Endothelial cell (in vitro differentiated cells): ENCODE data around the gene HIVEP3. TPM values are rescaled to one million over a fixed set of nuclear protein-coding genes. Genes with fewer than 3 reads are reported as not detected.
"Not testable (repeated sequence)": the region's sequence is repeated elsewhere in the genome, so short reads cannot be mapped to it uniquely, and the experiment has no call there.

Source experiments
- DNase-seq: peaks from one replicate; pipeline ENCODE4 v3.0.0; 2021; ENCODE audit warnings: low spot score
- H3K27ac Mint-ChIP-seq: one replicate; pipeline ENCODE4 v1.8.0; 2021; ENCODE audit warnings: mixed read lengths, inconsistent platforms; ENCODE audit not compliant: unreplicated experiment
- H3K27me3 Mint-ChIP-seq: one replicate; pipeline ENCODE4 v1.8.0; 2021; ENCODE audit warnings: mild to moderate bottlenecking, moderate library complexity, mixed read lengths, inconsistent platforms; ENCODE audit not compliant: unreplicated experiment
- H3K36me3 Mint-ChIP-seq: one replicate; pipeline ENCODE4 v1.8.0; 2021; ENCODE audit warnings: mild to moderate bottlenecking, low read depth, mixed read lengths, inconsistent platforms; ENCODE audit not compliant: unreplicated experiment
- H3K4me1 Mint-ChIP-seq: one replicate; pipeline ENCODE4 v1.8.0; 2021; ENCODE audit warnings: mild to moderate bottlenecking, mixed read lengths, inconsistent platforms; ENCODE audit not compliant: unreplicated experiment
- H3K4me3 Mint-ChIP-seq: one replicate; pipeline ENCODE4 v1.8.0; 2021; ENCODE audit warnings: mild to moderate bottlenecking, mixed read lengths, inconsistent platforms; ENCODE audit not compliant: unreplicated experiment
- H3K9me3 Mint-ChIP-seq: one replicate; pipeline ENCODE4 v1.8.0; 2021; ENCODE audit warnings: mixed read lengths, inconsistent platforms; ENCODE audit not compliant: unreplicated experiment
- CTCF ChIP-seq: fragments of 200-600 bp; sonication (generic); IDR thresholded peaks from one replicate; pipeline ENCODE4 v1.5.0; 2021; ENCODE audit warnings: antibody characterized with exemption; ENCODE audit not compliant: unreplicated experiment
- total RNA-seq: library from RNA; stranded (reverse); fragmentation: NEBNext Ultra II Directional; extraction: Animal tissue kit (Norgen Biotek cat#: 25700); gene quantifications from one replicate; pipeline ENCODE4 v1.2.1, GENCODE V29; 2021; ENCODE audit not compliant: unreplicated experiment

The HIVEP3 gene
- total RNA-seq, 1 donor from 2014 or later, result 8.9 TPM

- peak; percentile 9 for DNase-seq
Measured at GRCh38 chr1:41955461-41956159, 36.9 kb upstream of the HIVEP3 start.

GRCh38 chr1:41954533-41954944 lies 35.8 kb upstream of the HIVEP3 start:
- no peaks in the 10 kb centered on the region for H3K36me3 Mint-ChIP-seq
- no peak overlapping the region for H3K27ac Mint-ChIP-seq
- H3K4me3 Mint-ChIP-seq, result no peak overlapping the region
- TF ChIP-seq CTCF, result no peak
- H3K27me3 Mint-ChIP-seq, result no peaks in the 10 kb centered on the region
- H3K9me3 Mint-ChIP-seq, result no peaks in the 10 kb centered on the region
- H3K4me1 Mint-ChIP-seq, result peaks cover 22% of the 10 kb centered on the region
- no peak for DNase-seq

More at GRCh38 chr1:41955461-41956159, 36.9 kb upstream of the HIVEP3 start:
- Mint-ChIP-seq H3K9me3 (no peaks in the 10 kb centered on the region), H3K4me3 (no peak overlapping the region), H3K27me3 (no peaks in the 10 kb centered on the region), H3K27ac (peak overlapping the region; percentile 75), H3K4me1 (peaks cover 22% of the 10 kb centered on the region), H3K36me3 (no peaks in the 10 kb centered on the region)
- no peak for TF ChIP-seq CTCF

DNA sequence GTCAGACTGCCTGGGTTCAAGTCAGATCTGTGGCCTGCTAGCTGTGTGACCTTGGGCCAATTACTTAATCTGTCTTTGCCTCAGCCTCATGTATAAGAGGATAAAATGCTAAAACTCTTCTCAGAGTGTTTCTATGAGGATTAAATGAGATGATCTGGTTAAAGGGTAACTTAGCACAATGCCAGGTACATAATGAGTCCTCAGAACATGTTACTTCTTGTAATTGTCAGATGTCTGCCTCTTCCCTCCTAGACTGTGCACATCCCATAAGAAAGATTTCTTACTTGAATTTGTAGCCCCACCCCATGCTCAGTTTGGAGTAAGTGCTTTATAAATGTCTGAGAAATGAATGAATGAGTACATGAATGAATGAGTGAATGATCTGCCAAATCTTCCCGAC lies 34.6 kb upstream of the HIVEP3 start:
- TF ChIP-seq CTCF, result no peak
- H3K9me3 Mint-ChIP-seq, result no peaks in the 10 kb centered on the region
- H3K36me3 Mint-ChIP-seq, result no peaks in the 10 kb centered on the region
- DNase-seq, result no peak
- H3K4me3 Mint-ChIP-seq, result no peak overlapping the region
- no peak overlapping the region for H3K27ac Mint-ChIP-seq
- H3K27me3 Mint-ChIP-seq, result no peaks in the 10 kb centered on the region
- peaks cover 26% of the 10 kb centered on the region for H3K4me1 Mint-ChIP-seq

DNA sequence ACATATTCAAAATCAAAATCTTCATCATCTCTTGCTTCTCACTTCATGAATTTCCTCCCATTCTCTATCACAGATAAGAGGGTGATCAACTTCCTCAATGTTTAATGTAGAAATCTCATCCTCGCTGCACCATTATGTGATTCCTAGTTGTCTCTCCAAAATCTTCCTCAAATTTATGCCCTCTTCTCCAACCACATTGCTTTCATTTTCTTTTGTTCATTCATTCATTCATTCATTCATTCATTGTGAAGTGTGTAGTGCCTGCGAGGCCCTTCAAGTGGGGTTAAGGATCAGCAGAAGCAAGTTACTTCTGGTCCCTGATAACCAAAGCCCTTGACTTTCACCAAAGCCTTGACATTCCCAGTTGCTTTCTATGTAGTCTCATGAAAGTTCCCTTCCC lies 33.5 kb upstream of the HIVEP3 start:
- no peaks in the 10 kb centered on the region for H3K36me3 Mint-ChIP-seq
- peaks cover 26% of the 10 kb centered on the region for H3K4me1 Mint-ChIP-seq
- no peak for TF ChIP-seq CTCF
- H3K9me3 Mint-ChIP-seq, result no peaks in the 10 kb centered on the region
- no peak overlapping the region for H3K27ac Mint-ChIP-seq
- H3K4me3 Mint-ChIP-seq, result no peak overlapping the region
- DNase-seq, result no peak
- no peaks in the 10 kb centered on the region for H3K27me3 Mint-ChIP-seq

- H3K4me1 Mint-ChIP-seq, result peaks cover 26% of the 10 kb centered on the region
- not testable (repeated sequence) for H3K27ac Mint-ChIP-seq, H3K36me3 Mint-ChIP-seq, H3K9me3 Mint-ChIP-seq, H3K27me3 Mint-ChIP-seq, H3K4me3 Mint-ChIP-seq, DNase-seq
Measured at GRCh38 chr1:41951492-41951891, 32.8 kb upstream of the HIVEP3 start.
